Measurements from ENCODE around the gene MPDU1. TPM values are rescaled to one million over a fixed set of nuclear protein-coding genes. Genes with fewer than 3 reads are reported as not detected.

Gene MPDU1
- total and polyA plus RNA-seq, 2 of the 13 experiments (the other 11 are each of a cell fraction or from before 2014, with no cell fraction given): 112 to 167 TPM

GRCh38 chr17:7561589-7562207 is 22.0 kb upstream of the MPDU1 start, which contains the start of gene SENP3 (continued):
- TF ChIP-seq ZNF136 (CRISPR knock-in tag; IDR thresholded peaks at IDR 0.05; ENCODE audit: low read depth): no peak
- no peak for TF ChIP-seq KLF6 (CRISPR knock-in tag; IDR thresholded peaks at IDR 0.05)
- TF ChIP-seq ARNT2 (CRISPR knock-in tag; IDR thresholded peaks at IDR 0.05; ENCODE audit: low read depth): no peak
- TF ChIP-seq ZNF253 (CRISPR knock-in tag; IDR thresholded peaks at IDR 0.05; ENCODE audit: borderline replicate concordance): no peak
- TF ChIP-seq ZKSCAN5 (CRISPR knock-in tag; IDR thresholded peaks at IDR 0.05): no peak
- TF ChIP-seq ZNF749 (CRISPR knock-in tag; IDR thresholded peaks at IDR 0.05; ENCODE audit: borderline replicate concordance): 0 out of 2 replicates have a peak, but pooled peaks have one; percentile 38
- TF ChIP-seq SKIL (CRISPR knock-in tag; IDR thresholded peaks at IDR 0.05; ENCODE audit: borderline replicate concordance): 0 out of 2 replicates have a peak, but pooled peaks have one; percentile 19
- peak; percentile 77; the same call in 1 of the 2 replicates for TF ChIP-seq GMEB1 (CRISPR knock-in tag; IDR thresholded peaks at IDR 0.05; ENCODE audit: borderline replicate concordance)
- TF ChIP-seq FIP1L1 (IDR thresholded peaks at IDR 0.05; ENCODE audit: borderline replicate concordance, insufficient read depth, low read depth, low read length): no peak
- no peak for TF ChIP-seq PRMT3 (CRISPR knock-in tag; IDR thresholded peaks at IDR 0.05; ENCODE audit: borderline replicate concordance, low read depth)
- no peak for TF ChIP-seq NFKBIZ (CRISPR knock-in tag; IDR thresholded peaks at IDR 0.05)
- TF ChIP-seq MED13 (CRISPR knock-in tag; IDR thresholded peaks at IDR 0.05): no peak
- no peak for TF ChIP-seq PRDM4 (CRISPR knock-in tag; IDR thresholded peaks at IDR 0.05; ENCODE audit: borderline replicate concordance)
- TF ChIP-seq, protein P1, sequence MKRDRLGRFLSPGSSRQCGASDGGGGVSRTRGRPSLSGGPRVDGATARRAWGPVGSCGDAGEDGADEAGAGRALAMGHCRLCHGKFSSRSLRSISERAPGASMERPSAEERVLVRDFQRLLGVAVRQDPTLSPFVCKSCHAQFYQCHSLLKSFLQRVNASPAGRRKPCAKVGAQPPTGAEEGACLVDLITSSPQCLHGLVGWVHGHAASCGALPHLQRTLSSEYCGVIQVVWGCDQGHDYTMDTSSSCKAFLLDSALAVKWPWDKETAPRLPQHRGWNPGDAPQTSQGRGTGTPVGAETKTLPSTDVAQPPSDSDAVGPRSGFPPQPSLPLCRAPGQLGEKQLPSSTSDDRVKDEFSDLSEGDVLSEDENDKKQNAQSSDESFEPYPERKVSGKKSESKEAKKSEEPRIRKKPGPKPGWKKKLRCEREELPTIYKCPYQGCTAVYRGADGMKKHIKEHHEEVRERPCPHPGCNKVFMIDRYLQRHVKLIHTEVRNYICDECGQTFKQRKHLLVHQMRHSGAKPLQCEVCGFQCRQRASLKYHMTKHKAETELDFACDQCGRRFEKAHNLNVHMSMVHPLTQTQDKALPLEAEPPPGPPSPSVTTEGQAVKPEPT (CRISPR knock-in tag; IDR thresholded peaks at IDR 0.05; ENCODE audit: low read depth): 0 out of 2 replicates have a peak, but pooled peaks have one; percentile 33
- TF ChIP-seq SMC3 (IDR thresholded peaks at IDR 0.05; ENCODE audit: low read length): no peak
- TF ChIP-seq ZNF343 (CRISPR knock-in tag; IDR thresholded peaks at IDR 0.05): 0 out of 2 replicates have a peak, but pooled peaks have one; percentile 40
- TF ChIP-seq GABPA (IDR thresholded peaks at IDR 0.05; ENCODE audit: low read depth, low read length): peak; percentile 60
- peak; percentile 71 for TF ChIP-seq GABPA (CRISPR knock-in tag; IDR thresholded peaks at IDR 0.05; ENCODE audit: low read depth)
- TF ChIP-seq IRF1 (CRISPR knock-in tag; IDR thresholded peaks at IDR 0.05; ENCODE audit: low read depth): 0 out of 2 replicates have a peak, but pooled peaks have one; percentile 66
- TF ChIP-seq SALL2 (CRISPR knock-in tag; IDR thresholded peaks at IDR 0.05): peak; percentile 75

Data from HepG2 (cell line).